Parathyroid adenoma (tissue), 2 donors: ENCODE data around the gene TAP2.

ENCODE experiments used
- H2AFZ ChIP-seq: fragments of 300-600 bp; sonication (generic); one replicate; pipeline ENCODE4 v1.7.0; 2017; ENCODE audit warnings: antibody characterized with exemption, mild to moderate bottlenecking
- H3K27ac ChIP-seq: fragments of 300-600 bp; sonication (generic); one replicate; pipeline ENCODE4 v1.7.0; 2017
- H3K27me3 ChIP-seq: fragments of 300-600 bp; sonication (generic); one replicate; pipeline ENCODE4 v1.7.0; 2017; ENCODE audit warnings: low read length; ENCODE audit not compliant: control insufficient read depth, insufficient read depth
- H3K36me3 ChIP-seq: fragments of 300-600 bp; sonication (generic); one replicate; pipeline ENCODE4 v1.7.0; 2017; ENCODE audit warnings: low read length; ENCODE audit not compliant: control insufficient read depth, insufficient read depth
- H3K4me1 ChIP-seq: fragments of 300-600 bp; sonication (generic); one replicate; pipeline ENCODE4 v1.7.0; 2017; ENCODE audit warnings: control low read depth
- H3K4me2 ChIP-seq: fragments of 300-600 bp; sonication (generic); one replicate; pipeline ENCODE4 v1.7.0; 2017; ENCODE audit warnings: low read length
- H3K4me3 ChIP-seq: fragments of 300-600 bp; sonication (generic); one replicate; pipeline ENCODE4 v1.7.0; 2017; ENCODE audit warnings: low read depth, low read length
- H3K79me2 ChIP-seq: fragments of 300-600 bp; sonication (generic); one replicate; pipeline ENCODE4 v1.7.0; 2017; ENCODE audit warnings: control low read depth
- H3K9ac ChIP-seq: fragments of 300-600 bp; sonication (generic); one replicate; pipeline ENCODE4 v1.7.0; 2017; ENCODE audit warnings: mild to moderate bottlenecking
- H3K9me3 ChIP-seq: fragments of 300-600 bp; sonication (generic); one replicate; pipeline ENCODE4 v1.7.0; 2017; ENCODE audit warnings: low read length; ENCODE audit not compliant: control insufficient read depth
- TF ChIP-seq, protein P1 (sequence below): fragments of 300-600 bp; sonication (generic); IDR thresholded peaks from one replicate; pipeline ENCODE4 v1.7.0; 2017; ENCODE audit warnings: antibody characterized with exemption, mild to moderate bottlenecking
- donor health status: primary hyperparathyroidism.

Gene TAP2

DNA sequence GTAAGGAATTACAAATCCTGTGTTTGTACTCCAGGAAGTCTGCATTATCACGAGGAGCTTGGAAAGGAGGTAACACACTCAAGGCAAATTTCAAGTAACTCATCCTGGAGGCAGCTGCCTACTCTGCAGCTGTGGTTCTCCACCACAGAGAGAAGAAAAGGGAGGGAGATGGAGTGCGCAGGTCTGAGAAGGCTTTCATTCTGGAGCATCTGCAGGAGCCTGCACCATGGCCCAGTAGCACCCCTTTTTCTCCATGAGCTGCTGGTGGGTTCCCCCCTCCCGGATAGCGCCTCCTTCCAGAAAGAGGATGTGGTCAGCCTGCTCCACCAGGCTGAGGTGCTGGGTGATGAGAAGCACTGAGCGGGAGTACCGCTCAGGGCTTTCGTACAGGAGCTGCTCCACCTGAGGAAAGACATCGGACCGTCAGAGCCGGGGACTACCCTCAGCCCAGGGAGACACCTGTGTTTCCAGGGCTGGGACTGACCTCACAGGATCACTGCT lies 6.9 kb upstream of the TAP2 start:
- Histone ChIP-seq H3K4me2 (no peak overlapping the region), H3K4me3 (peak overlapping the region; percentile 87), H3K27me3 (no peaks in the 10 kb centered on the region), H3K36me3 (no peaks in the 10 kb centered on the region), H3K27ac (no peak overlapping the region), H2AFZ (no peak overlapping the region), H3K9ac (no peak overlapping the region), H3K79me2 (no peaks in the 10 kb centered on the region), H3K9me3 (no peaks in the 10 kb centered on the region), H3K4me1 (no peaks in the 10 kb centered on the region)
- TF ChIP-seq, protein P1, sequence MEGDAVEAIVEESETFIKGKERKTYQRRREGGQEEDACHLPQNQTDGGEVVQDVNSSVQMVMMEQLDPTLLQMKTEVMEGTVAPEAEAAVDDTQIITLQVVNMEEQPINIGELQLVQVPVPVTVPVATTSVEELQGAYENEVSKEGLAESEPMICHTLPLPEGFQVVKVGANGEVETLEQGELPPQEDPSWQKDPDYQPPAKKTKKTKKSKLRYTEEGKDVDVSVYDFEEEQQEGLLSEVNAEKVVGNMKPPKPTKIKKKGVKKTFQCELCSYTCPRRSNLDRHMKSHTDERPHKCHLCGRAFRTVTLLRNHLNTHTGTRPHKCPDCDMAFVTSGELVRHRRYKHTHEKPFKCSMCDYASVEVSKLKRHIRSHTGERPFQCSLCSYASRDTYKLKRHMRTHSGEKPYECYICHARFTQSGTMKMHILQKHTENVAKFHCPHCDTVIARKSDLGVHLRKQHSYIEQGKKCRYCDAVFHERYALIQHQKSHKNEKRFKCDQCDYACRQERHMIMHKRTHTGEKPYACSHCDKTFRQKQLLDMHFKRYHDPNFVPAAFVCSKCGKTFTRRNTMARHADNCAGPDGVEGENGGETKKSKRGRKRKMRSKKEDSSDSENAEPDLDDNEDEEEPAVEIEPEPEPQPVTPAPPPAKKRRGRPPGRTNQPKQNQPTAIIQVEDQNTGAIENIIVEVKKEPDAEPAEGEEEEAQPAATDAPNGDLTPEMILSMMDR: no peak

DNA sequence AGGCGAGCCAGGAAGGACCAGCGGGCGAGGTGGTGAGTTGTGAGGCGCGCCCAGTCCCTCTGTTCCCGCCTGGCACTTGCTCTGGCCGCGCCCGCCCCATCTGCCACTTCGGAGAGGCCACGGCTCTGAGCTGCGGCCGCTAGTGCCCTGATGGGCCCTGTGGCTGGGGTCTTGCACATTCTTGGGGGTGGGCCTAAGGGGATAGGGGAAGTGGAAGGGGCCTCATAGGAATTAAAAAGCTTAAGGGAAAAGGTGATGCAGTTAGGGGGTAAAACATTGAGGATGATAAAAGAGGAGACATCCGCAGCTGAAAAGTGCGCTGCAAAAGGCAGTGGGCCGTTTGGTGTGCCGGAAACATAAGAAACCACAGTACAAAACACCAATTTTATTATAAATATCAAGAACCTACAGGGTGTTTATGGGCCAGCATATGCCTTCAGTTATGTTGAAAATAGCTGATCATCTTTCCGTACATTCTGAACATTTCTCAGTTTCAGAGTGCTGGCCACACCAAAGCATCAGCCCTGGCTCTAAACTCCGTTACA lies 6.4 kb upstream of the TAP2 start:
- Histone ChIP-seq H3K27ac (peak overlapping the region; percentile 87), H3K9me3 (no peaks in the 10 kb centered on the region), H2AFZ (peak overlapping the region; percentile 91), H3K9ac (no peak overlapping the region), H3K4me2 (peak overlapping the region; percentile 90), H3K4me1 (no peaks in the 10 kb centered on the region), H3K27me3 (no peaks in the 10 kb centered on the region), H3K4me3 (peak overlapping the region; percentile 87), H3K36me3 (no peaks in the 10 kb centered on the region), H3K79me2 (no peaks in the 10 kb centered on the region)
- TF ChIP-seq, protein P1: no peak

DNA sequence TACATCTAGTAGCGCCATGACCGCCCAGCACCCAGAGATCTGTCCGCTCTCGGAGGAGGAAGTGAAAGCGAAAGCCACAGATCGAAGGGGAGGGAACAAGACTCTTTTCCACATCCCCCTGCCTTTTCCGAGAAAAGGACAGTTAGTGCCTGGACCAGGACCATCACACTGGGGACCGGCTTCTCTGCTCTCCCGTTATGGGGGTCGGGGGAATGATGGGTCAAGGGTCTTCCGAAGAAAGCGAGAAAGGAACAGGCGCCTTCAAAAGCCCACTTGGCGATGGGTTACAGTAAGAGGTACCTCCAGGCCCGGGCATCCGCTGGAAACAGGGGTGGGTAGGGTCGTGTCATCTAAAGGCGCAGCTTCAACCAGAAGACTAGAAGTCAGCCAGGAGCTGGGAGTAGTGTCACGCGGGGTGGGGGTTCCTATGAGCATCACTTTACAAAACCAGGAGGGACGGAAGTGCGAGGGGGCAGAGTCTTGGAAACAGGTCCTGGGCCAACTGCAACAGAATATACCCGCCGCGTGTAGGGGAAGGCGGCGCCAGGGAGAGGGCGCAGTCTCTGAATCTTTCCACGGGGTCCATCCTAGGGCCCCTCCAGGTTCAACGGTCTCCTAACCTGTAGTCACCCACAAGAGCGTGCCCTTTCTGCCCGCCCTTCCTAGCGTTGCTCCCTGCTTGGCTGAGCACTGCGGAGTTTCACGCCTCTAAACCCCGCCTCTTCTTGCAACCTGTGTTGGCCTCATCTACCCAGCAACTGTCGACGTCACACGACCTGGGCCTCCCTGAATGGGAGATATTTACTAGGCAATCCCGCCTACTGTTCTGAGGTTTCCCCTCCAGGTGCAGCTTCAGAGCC lies 5.7 kb upstream of the TAP2 start, which contains the start of gene PSMB8:
Gene PSMB8 (minus strand): TSS at position 69 of the 860 bp plus-strand sequence. CDS start 51 bp downstream, at position 18.
- peak within 1 kb of the TSS; percentile 15 for H3K9ac ChIP-seq
- H2AFZ ChIP-seq: peak within 1 kb of the TSS; percentile 91
- H3K4me1 ChIP-seq: no peaks in the 10 kb centered on the region
- no peaks in the 10 kb centered on the region for H3K27me3 ChIP-seq
- H3K27ac ChIP-seq: peak within 1 kb of the TSS; percentile 87
- H3K9me3 ChIP-seq: no peaks in the 10 kb centered on the region
- TF ChIP-seq, protein P1: no peak
- H3K36me3 ChIP-seq: no peaks in the 10 kb centered on the region
- H3K79me2 ChIP-seq: no peaks in the 10 kb centered on the region
- H3K4me3 ChIP-seq: peak within 1 kb of the TSS; percentile 87
- peak within 1 kb of the TSS; percentile 90 for H3K4me2 ChIP-seq

DNA sequence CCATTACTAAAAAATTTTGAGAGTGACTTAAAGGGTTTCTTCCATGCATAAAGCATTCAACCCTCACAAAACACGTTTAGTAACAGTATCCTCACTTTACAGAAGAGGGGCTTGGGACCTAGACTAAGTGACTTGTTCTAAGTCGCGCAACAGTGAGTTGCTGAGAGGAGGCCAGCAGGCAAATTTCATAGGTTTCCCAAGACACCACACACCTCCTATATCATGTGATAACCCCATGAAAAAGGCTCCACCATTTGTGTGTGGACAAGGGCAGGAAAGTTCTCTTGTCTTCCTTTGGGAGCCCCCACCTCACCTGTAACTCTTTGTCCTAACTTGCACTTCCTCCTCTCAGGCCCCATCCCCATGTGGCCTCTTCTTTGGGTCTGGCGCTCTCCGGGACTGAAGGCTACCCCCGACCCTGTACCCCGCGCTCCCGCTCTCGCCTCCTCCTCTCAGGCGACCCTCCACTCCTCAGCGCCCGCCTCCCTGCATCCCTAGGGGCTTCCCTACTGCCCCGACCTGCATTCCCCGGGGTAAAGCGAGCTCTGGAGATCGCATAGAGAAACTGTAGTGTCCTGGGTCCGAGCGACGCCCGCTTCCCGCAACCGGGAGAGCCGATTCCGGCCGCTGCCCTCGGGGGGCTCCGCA lies 4.9 kb upstream of the TAP2 start:
- peak overlapping the region; percentile 90 for H3K4me2 ChIP-seq
- H3K4me1 ChIP-seq: no peaks in the 10 kb centered on the region
- TF ChIP-seq, protein P1: no peak
- peak overlapping the region; percentile 87 for H3K4me3 ChIP-seq
- no peaks in the 10 kb centered on the region for H3K79me2 ChIP-seq
- H3K9me3 ChIP-seq: no peaks in the 10 kb centered on the region
- peak overlapping the region; percentile 15 for H3K9ac ChIP-seq
- H2AFZ ChIP-seq: peak overlapping the region; percentile 91
- H3K27me3 ChIP-seq: no peaks in the 10 kb centered on the region
- peak overlapping the region; percentile 87 for H3K27ac ChIP-seq
- H3K36me3 ChIP-seq: no peaks in the 10 kb centered on the region
